Midbrain (tissue), 1 donor: ENCODE measurements around the gene COPG2.

Experiments
- DNase-seq: peaks from one replicate; lab custom pipeline; 2025; lab: John Stamatoyannopoulos, UW

COPG2 gene

DNA sequence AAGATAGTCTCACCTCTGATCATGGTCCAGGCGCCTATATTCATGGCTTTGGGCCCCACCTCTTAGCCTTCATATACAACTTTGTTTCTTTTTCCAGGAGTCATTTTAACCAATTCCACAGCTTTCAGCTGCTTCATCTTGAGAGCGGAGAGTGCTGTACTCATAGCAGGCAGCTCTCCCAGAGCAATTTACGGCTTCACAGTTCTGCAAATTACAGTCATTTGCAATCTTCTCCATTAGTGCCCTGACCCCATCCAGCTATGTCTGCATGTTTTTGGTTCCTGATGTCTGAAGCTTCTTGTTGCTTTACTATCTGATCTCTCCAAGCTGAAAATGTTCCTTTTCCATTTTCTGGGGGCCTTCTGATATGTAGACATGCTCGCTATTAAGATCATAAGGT lies 194.7 kb downstream of the COPG2 start:
- DNase-seq = no peak

DNA sequence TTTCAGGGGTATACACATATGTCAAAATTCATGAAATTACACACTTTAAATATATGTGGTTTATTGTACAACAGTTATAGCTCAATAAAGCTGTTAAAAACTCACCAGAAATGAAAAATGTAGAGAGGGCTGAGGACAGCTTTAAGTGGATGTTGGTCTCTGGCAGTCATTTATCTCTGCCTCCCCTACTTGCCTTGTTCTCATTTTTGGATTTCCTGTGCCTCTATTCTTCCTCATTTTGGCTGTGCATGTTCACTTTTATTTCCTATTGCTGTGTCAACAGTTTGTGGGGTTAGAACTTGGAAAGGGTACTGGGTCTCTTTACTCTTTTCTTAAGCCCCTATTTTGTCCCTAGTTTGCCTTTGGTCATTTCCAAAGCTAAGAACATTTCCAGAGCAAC lies 195.3 kb downstream of the COPG2 start:
- DNase-seq = peak; percentile 11

DNA sequence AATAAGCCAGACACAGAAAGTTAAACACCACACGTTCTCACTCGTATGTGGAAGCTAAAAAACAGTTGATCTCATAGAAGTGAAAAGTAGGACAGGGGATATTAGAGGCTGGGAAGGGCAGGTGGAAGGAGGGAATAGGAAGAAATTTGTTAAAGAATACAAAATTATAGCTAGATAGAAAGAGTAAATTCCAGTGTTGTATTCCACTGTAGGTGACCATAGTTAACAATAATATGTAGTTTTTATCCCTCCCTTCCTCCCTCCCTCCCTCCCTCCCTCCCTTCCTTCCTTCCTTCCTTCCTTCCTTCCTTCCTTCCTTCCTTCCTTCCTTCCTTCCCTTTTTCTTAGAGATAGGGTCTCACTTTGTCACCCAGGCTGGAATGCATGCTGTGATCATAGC lies 196.6 kb downstream of the COPG2 start:
- no peak for DNase-seq

DNA sequence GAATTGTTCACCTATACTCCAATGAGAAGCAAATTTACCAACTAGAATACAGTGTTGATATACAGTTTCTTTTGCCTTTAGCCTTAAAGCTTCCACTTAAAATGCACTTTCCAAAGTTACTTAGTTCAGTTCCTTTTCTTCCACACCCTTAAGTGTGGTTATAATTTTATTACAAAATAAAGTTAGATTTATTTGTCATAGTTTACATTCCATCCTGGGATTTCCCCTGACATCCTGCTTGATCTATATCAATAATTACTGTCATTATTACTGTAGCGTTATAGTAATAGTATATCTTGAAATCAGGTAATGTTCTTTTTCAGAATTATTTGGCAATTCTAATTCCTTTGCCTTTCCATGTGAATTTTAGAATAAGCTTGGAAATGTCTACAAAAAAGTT lies 199.9 kb downstream of the COPG2 start:
- DNase-seq = no peak

DNA sequence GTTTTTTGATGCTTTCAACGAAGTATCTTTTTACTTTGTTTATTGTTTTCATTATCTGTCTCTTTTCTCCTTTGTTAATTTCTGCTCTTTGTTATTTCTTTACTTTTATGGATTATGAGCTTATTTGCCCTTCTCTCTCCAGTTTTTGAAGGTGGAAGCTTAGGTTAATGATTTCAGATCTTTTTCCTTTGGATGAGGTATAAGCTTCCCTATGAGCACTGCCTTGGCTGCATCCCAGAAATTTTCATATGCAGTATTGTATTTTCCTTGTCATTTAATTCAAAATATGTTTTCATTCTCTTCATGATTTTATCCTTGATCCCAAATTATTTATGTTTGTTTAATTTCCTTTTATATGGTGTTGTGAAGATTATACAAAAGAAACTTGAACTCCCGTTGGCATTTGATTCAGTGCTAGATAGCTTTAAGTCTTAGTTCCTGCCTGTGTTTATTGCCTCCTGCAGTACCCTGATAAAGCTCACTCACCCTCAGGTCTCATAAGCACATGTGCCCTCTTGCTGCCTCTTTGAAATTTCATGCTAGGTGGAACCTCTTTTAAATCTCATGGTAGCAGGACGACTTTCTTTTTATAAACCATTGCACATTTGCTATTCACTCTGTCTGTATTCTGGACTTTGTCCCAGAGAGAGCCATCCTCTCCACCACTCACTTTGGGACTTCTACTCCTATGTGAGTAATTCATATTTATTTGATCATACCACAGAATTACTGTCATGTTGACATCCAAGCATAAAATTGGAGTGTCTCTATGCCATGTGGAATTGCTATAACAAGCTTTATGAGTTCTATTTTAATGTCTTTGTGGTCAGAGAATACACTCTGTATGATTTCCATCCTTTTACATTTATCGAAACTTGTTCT lies 204.8 kb downstream of the COPG2 start:
- no peak for DNase-seq

DNA sequence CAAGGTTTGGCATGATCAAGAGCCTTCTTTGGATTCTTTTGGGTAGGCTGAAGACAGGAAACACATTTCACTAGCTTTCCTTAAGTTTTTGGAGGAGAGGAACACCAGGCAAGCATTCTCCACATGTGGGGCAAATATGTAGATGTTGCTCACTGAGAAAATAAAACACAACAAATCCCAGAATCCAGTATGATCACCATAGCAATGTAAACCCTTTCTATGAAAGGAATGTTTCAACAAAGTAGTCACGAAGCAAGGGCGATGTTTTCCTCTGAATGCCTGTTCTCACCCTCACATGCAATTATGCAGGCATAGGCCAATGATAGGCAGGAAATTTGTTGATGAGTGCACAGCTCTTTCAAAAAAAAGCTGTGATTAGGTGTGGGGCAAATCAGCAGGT lies 207.3 kb downstream of the COPG2 start:
- no peak for DNase-seq

GRCh38 chr7:130458257-130458656 lies 210.3 kb downstream of the COPG2 start:
- DNase-seq = no peak
